Neural progenitor cell (in vitro differentiated cells): Measurements from ENCODE around the gene FAIM2. TPM values are rescaled to one million over a fixed set of nuclear protein-coding genes. Genes with fewer than 3 reads are reported as not detected.

ENCODE experiments used
- DNase-seq: peaks from one replicate; pipeline ENCODE4 v3.0.0-alpha.2; 2016; ENCODE audit warnings: low spot score
- H2AFZ ChIP-seq: fragments of 200-600 bp; sonication (generic); replicated peaks from 2 replicates; pipeline ENCODE4 v1.6.1; 2016; ENCODE audit warnings: antibody characterized with exemption
- H3F3A ChIP-seq: fragments of 200-600 bp; sonication (generic); 2 replicates; pipeline ENCODE4 v1.6.1; 2016; ENCODE audit warnings: antibody characterized with exemption, low read depth
- H3K27ac ChIP-seq: fragments of 200-600 bp; sonication (generic); 2 replicates; pipeline ENCODE4 v1.5.1; 2016; ENCODE audit warnings: mild to moderate bottlenecking
- H3K27me3 ChIP-seq: fragments of 200-600 bp; sonication (generic); 2 replicates; pipeline ENCODE4 v1.6.1; 2016; ENCODE audit warnings: mild to moderate bottlenecking, moderate library complexity
- H3K36me3 ChIP-seq: fragments of 200-600 bp; sonication (generic); 2 replicates; pipeline ENCODE4 v1.5.1; 2016
- H3K4me1 ChIP-seq: fragments of 200-600 bp; sonication (generic); 2 replicates; pipeline ENCODE4 v1.6.1; 2016; ENCODE audit warnings: mixed run types
- H3K4me2 ChIP-seq: fragments of 200-600 bp; sonication (generic); 2 replicates; pipeline ENCODE4 v1.6.1; 2016
- H3K4me3 ChIP-seq: fragments of 200-600 bp; sonication (generic); 2 replicates; pipeline ENCODE4 v1.5.1; 2016
- H3K79me2 ChIP-seq: fragments of 200-600 bp; sonication (generic); 2 replicates; pipeline ENCODE4 v1.6.1; 2016; ENCODE audit warnings: low read depth
- H3K9ac ChIP-seq: fragments of 200-600 bp; sonication (generic); 2 replicates; pipeline ENCODE4 v1.6.1; 2016
- H3K9me3 ChIP-seq: fragments of 200-600 bp; sonication (generic); 2 replicates; pipeline ENCODE4 v1.5.1; 2016; ENCODE audit warnings: low read depth
- H4K20me1 ChIP-seq: fragments of 200-600 bp; sonication (generic); 2 replicates; pipeline ENCODE4 v1.6.1; 2016; ENCODE audit warnings: low read depth
- H3K27ac Mint-ChIP-seq: 3 replicates; pipeline ENCODE4 v1.8.0; 2021; ENCODE audit warnings: mixed read lengths
- H3K27me3 Mint-ChIP-seq: 2 replicates; pipeline ENCODE4 v1.8.0; 2022; ENCODE audit warnings: low read depth, mild to moderate bottlenecking, inconsistent platforms, moderate library complexity, mixed read lengths; ENCODE audit not compliant: insufficient read depth
- H3K36me3 Mint-ChIP-seq: 3 replicates; pipeline ENCODE4 v1.8.0; 2021; ENCODE audit warnings: mixed read lengths
- H3K4me1 Mint-ChIP-seq: 3 replicates; pipeline ENCODE4 v1.8.0; 2021; ENCODE audit warnings: mixed read lengths
- H3K4me3 Mint-ChIP-seq: 3 replicates; pipeline ENCODE4 v1.8.0; 2021; ENCODE audit warnings: mild to moderate bottlenecking, moderate library complexity, mixed read lengths
- H3K9me3 Mint-ChIP-seq: 3 replicates; pipeline ENCODE4 v1.8.0; 2020; ENCODE audit warnings: mixed read lengths
- CTCF ChIP-seq: fragments of 200-600 bp; sonication (generic); IDR thresholded peaks from 2 replicates; pipeline ENCODE4 v1.5.1; 2017; ENCODE audit warnings: antibody characterized with exemption, mild to moderate bottlenecking
- EZH2 ChIP-seq: fragments of 200-600 bp; sonication (generic); IDR thresholded peaks from 2 replicates; pipeline ENCODE4 v1.6.1; 2017; ENCODE audit warnings: antibody characterized with exemption, mild to moderate bottlenecking, moderate library complexity
- EZH2phosphoT487 ChIP-seq: fragments of 200-600 bp; sonication (generic); IDR thresholded peaks from 2 replicates; pipeline ENCODE4 v1.6.1; 2017; ENCODE audit warnings: antibody characterized with exemption
- total RNA-seq: library from RNA; depleted of rRNA; stranded (reverse); fragments of >200 nt; gene quantifications from 2 replicates; pipeline ENCODE4 v1.2.3, GENCODE V29; 2015; ENCODE audit warnings: low replicate concordance

Gene FAIM2
- total RNA-seq, 1 donor from 2014 or later = 0.39 TPM

GRCh38 chr12:49842519-49843352 lies 61.0 kb downstream of the FAIM2 start, which contains the start of gene BCDIN3D:
BCDIN3D (minus strand) TSS chr12:49843106; CDS start chr12:49843087, 19 bp downstream.
- Histone ChIP-seq H3K27ac (peak within 1 kb of the TSS; percentile 6), H3K9ac (peak within 1 kb of the TSS; percentile 33)

GRCh38 chr12:49838973-49839633 lies 64.6 kb downstream of the FAIM2 start:
- Mint-ChIP-seq H3K4me3 (peak overlapping the region; percentile 7), H3K36me3 (peaks cover 5% of the 10 kb centered on the region), H3K27ac (no peak overlapping the region), H3K4me1 (peaks cover 21% of the 10 kb centered on the region), H3K9me3 (no peaks in the 10 kb centered on the region), H3K27me3 (peaks cover 3% of the 10 kb centered on the region)
- H4K20me1 ChIP-seq = peaks cover 4% of the 10 kb centered on the region
- no peak overlapping the region for H3K27ac ChIP-seq
- H3K27me3 ChIP-seq = no peaks in the 10 kb centered on the region
- peaks cover 12% of the 10 kb centered on the region for H3K79me2 ChIP-seq
- DNase-seq = peak; percentile 60
- no peak overlapping the region for H3K4me2 ChIP-seq
- H3K4me1 ChIP-seq = peaks cover 10% of the 10 kb centered on the region
- no peaks in the 10 kb centered on the region for H3K9me3 ChIP-seq
- H3K4me3 ChIP-seq = no peak overlapping the region
- H3F3A ChIP-seq = peaks cover 28% of the 10 kb centered on the region
- no peak overlapping the region for H3K9ac ChIP-seq
- no peak overlapping the region for H2AFZ ChIP-seq
- H3K36me3 ChIP-seq = no peaks in the 10 kb centered on the region
- TF ChIP-seq EZH2 (no peak), CTCF (peak; percentile 78), EZH2phosphoT487 (no peak)

More at GRCh38 chr12:49842519-49843352, 61.0 kb downstream of the FAIM2 start, which contains the start of gene BCDIN3D:
- Mint-ChIP-seq H3K36me3 (peaks cover 2% of the 10 kb centered on the region), H3K27me3 (peaks cover 5% of the 10 kb centered on the region), H3K4me1 (peaks cover 21% of the 10 kb centered on the region), H3K4me3 (peak within 1 kb of the TSS; percentile 97), H3K27ac (peak within 1 kb of the TSS; percentile 90), H3K9me3 (no peaks in the 10 kb centered on the region)
- Histone ChIP-seq H3K4me3 (peak within 1 kb of the TSS; percentile 64), H4K20me1 (peaks cover 4% of the 10 kb centered on the region), H3F3A (peaks cover 28% of the 10 kb centered on the region), H3K36me3 (no peaks in the 10 kb centered on the region), H2AFZ (peak within 1 kb of the TSS; percentile 75), H3K79me2 (peaks cover 12% of the 10 kb centered on the region), H3K4me2 (peak within 1 kb of the TSS; percentile 93), H3K27me3 (no peaks in the 10 kb centered on the region), H3K4me1 (peaks cover 10% of the 10 kb centered on the region), H3K9me3 (no peaks in the 10 kb centered on the region)
- TF ChIP-seq CTCF (no peak), EZH2phosphoT487 (peak; percentile 30), EZH2 (peak; percentile 53)
- DNase-seq = peak; percentile 84

- H3K27ac Mint-ChIP-seq = no peak overlapping the region
- no peak for TF ChIP-seq EZH2phosphoT487
- no peak for TF ChIP-seq CTCF
- no peak for TF ChIP-seq EZH2
- peaks cover 6% of the 10 kb centered on the region for H3K27me3 Mint-ChIP-seq
Measured at GRCh38 chr12:49832836-49833421, 70.8 kb downstream of the FAIM2 start.

More at GRCh38 chr12:49832836-49833421, 70.8 kb downstream of the FAIM2 start:
- no peak overlapping the region for H3K9ac ChIP-seq
- H3K4me3 Mint-ChIP-seq = no peak overlapping the region
- no peak overlapping the region for H3K27ac ChIP-seq
- no peaks in the 10 kb centered on the region for H4K20me1 ChIP-seq
- DNase-seq = no peak
- no peaks in the 10 kb centered on the region for H3K27me3 ChIP-seq
- H3K79me2 ChIP-seq = no peaks in the 10 kb centered on the region
- H3K36me3 Mint-ChIP-seq = peaks cover 5% of the 10 kb centered on the region
- no peak overlapping the region for H3K4me2 ChIP-seq
- no peaks in the 10 kb centered on the region for H3K36me3 ChIP-seq
- peaks cover 18% of the 10 kb centered on the region for H3F3A ChIP-seq
- no peak overlapping the region for H2AFZ ChIP-seq
- no peaks in the 10 kb centered on the region for H3K9me3 Mint-ChIP-seq
- H3K4me1 Mint-ChIP-seq = peaks cover 9% of the 10 kb centered on the region
- H3K4me3 ChIP-seq = no peak overlapping the region
- no peaks in the 10 kb centered on the region for H3K9me3 ChIP-seq
- peaks cover 8% of the 10 kb centered on the region for H3K4me1 ChIP-seq
